Esophagus muscularis mucosa (tissue), 4 donors: ENCODE results near the gene PRKCG.
A peak's percentile ranks its signal among the peaks of the same experiment; 100 is the strongest.

Experiments used
- CTCF ChIP-seq, 3 experiments: fragments of 200-600 bp in 2 of 3; fragments of 450-650 bp in 1 of 3; sonication (generic) in 2 of 3; IDR thresholded peaks; one replicate each; pipeline ENCODE4 v1.5.1; 2017 to 2019; ENCODE audit warnings: antibody characterized with exemption in 3 of 3, mild to moderate bottlenecking in 2 of 3, moderate library complexity in 1 of 3
- EP300 ChIP-seq: sonication (generic); formaldehyde crosslinking; IDR thresholded peaks from one replicate; pipeline ENCODE4 v1.6.1; 2017; ENCODE audit warnings: antibody characterized with exemption
- POLR2A ChIP-seq: fragments of 450-650 bp; IDR thresholded peaks from one replicate; pipeline ENCODE4 v1.6.1; 2017; ENCODE audit warnings: antibody characterized with exemption, moderate library complexity, mild to moderate bottlenecking, low read depth
- POLR2AphosphoS5 ChIP-seq, 2 donors: sonication (generic); formaldehyde crosslinking; IDR thresholded peaks; one replicate each; pipeline ENCODE4 v1.6.1; 2017; ENCODE audit warnings: antibody characterized with exemption in 2 of 2

- TF ChIP-seq POLR2AphosphoS5 (IDR thresholded peaks at IDR 0.05), result no peak
- peak; percentile 47 to 62 (median 50) for TF ChIP-seq CTCF (IDR thresholded peaks at IDR 0.05)
- TF ChIP-seq POLR2A, result no peak
- no peak for TF ChIP-seq EP300
These were observed at the start of gene PRKCG for GRCh38 chr19:53881482-53882390.
